NCI-H1694 (cell line): Measurements from ENCODE around the gene KCNJ12.
"Not testable (repeated sequence)": the region's sequence is repeated elsewhere in the genome, so short reads cannot be mapped to it uniquely, and the experiment has no call there.

Experiments
- DNase-seq: peaks from one replicate; lab custom pipeline; 2025; lab: John Stamatoyannopoulos, UW

Gene KCNJ12

DNA sequence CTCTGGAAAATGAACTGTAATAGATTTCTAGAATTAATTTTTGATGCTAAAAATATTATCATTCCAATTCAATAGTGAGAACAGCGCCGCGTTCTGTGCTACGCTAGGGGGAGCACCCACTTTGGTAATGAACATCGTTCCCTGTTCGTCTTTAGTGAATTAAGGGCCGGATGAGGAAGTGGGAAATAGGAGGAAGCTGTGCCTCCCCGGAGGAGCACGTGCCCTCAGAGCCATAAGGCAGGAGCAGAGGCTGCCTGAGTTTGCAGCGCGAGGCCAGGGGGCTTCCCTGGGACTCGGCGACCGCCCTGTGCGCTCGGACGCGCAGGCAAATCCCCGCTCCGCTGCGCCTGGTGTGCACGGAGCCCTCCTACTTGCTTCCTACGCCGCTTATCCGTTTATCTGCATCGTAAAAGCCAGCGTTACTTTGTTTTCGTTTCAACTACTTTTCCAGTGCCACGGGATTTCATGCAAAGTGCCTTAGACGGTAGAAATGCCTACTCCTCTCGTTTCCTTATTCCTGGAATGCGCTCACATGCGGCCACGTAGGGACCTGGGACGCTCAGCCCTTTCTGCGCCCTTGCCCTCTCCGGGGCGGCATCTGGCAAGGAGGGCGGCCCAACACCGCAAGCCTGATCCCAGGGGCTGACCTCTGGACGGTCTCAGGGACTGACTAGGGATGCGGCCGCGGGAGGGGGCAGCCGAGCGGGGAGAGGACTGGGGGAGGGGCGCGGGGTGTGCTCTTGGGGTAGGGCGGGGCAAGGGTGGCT is 76.4 kb downstream of the KCNJ12 start:
- DNase-seq: peak; percentile 76

DNA sequence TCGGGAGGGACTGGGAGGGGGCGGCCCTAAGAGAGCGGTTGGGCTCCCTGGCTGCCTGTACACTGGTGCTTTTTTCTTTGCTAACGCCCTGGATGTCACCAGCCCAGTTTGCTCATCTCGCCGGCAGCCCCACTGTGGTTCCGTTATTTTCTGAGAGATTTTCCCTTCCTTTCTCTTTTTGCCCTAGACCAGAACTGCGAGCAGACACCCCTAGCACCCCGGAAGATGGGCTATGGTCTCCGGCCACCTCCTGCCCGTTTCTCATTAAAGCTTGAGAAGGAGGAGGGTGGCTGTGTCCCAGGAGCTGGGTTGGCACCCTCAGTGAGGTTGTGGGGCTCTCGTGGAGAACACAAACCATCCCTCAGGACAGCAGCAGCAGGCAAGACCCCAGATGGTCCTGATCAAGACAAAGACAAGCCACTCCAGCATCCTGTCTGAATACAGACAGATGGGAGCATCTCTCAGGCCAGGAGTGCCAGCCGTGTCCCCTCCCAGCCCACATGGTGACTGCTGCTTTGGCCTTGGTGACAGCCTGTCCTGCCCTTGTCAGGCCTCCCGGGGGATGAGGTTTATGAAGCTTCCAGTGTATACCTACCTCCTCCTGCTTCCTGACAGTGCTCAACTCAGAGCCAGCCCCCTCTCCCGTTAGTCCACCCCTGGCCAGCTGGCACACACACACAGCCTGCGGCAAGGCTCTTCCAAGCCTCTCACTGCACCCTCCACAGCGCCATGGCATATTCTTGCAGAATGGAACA is 77.2 kb downstream of the KCNJ12 start:
- peak; percentile 62 for DNase-seq

DNA sequence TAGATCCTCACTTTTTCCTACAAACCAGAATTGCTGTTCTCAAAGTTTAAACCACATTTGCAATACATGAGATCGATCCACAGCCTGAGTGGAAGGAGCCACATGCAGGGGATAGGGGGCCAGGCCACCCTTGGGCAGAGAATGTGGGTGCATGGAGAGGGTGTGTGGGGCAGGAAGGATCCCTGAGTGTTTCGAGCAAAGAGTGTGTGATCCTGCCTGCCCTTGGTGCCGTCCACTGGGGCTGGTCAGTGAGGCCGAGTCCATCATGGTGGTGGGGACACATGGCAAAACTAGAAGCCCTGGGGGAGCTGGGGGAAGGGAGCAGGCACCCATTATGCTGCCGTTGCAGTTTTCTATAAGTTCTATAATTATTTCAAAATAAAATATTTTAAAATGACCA is 77.8 kb downstream of the KCNJ12 start:
- DNase-seq: not testable (repeated sequence)

DNA sequence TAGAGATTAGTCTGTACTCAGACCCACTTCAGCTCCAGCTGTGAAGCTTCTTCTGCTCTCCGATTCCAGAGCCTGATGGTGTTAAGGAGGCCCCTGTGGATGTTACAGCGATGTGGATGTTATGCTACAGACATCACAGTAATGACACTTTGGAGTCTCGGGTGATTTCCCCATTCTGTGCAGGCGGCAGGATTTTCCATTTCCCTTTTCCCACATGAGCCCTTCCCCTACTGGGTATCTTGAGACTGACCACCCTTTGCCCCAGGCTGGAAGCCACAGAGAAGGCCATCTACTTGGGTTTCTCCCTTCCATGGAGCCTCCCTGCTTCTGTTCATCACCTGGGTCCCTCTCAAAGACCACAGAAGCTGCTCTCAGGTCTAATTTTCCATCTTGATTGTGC is 78.3 kb downstream of the KCNJ12 start:
- DNase-seq: no peak

DNA sequence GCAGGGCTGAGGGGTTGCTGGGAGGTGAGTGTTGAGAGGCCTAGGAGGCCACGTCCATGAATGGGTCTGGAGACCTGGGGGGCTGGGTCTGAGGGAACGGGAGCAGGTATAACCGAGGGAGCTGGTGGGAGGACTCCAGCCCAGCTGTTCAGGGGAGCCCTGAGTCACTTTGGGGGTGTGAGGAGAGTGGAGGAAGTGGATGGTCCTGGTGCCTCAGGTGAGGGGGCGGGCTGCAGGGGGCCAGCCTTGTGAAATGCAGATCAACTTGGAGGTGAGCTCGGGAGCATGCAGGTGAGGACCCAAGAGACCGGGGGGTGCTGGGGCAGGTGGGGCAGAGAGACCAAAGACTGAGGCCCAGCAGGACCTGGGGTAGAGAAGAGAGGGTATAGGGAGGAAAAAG is 79.6 kb downstream of the KCNJ12 start:
- DNase-seq: no peak

DNA sequence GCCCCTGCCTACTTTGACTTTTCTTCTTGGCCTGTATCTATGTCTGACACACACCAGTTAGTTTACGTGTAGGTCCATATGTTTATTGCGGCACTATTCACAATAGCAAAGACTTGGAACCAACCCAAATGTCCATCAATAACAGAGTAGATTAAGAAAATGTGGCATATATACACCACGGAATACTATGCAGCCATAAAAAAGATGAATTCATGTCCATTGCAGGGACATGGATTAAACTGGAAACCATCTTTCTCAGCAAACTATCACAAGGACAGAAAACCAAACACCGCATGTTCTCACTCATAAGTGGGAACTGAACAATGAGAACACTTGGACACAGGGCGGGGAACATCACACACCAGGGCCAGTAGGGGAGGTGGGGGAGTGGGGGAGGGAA is 80.3 kb downstream of the KCNJ12 start:
- DNase-seq: not testable (repeated sequence)

DNA sequence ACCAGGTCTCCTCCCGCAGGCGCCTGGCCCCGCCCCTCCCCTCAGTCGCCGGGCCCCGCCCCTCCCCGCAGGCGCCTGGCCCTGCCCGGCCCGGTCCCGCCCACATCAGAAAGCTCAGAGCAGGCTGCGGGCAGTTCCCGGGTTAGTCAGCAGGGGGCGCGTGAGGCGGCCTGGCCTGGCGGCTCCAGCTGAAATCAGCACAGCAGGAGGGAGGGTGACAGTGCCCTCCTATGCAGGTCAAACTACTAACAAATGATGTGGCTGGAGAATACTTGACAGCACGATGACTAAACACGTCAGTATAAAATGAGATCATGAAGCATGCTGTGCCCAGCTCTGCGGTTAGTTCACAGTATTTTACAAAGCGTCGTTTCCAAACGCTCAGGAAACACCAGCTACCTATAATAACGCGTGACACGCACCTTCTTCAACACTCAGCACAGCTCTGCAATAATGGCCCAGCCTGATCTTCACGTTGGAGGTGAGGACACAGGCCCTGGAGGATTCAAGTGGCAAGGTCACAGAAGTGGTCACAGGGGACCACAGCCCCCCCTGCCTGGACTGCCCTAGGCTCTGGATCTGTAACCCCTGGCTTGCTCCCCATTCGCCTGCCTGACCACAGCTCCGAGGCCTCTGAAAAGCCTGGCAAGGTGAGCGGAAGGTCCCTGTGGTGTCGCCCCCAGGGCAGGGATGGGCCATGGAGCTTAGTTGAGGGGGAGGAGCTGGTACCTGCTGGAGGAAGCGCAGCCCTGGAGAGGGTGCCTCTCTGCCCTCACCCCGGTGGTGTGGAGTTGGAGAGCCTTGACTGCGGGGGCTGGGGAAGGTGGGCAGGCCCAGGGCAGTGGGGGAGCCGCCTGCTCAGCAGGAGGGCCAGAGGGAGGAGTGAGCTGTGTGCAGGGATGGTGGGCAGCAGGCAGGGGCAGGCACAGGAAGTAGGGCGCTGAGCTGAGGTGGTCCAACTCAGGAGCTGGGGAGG is 81.2 kb downstream of the KCNJ12 start:
- peak; percentile 54 for DNase-seq

DNA sequence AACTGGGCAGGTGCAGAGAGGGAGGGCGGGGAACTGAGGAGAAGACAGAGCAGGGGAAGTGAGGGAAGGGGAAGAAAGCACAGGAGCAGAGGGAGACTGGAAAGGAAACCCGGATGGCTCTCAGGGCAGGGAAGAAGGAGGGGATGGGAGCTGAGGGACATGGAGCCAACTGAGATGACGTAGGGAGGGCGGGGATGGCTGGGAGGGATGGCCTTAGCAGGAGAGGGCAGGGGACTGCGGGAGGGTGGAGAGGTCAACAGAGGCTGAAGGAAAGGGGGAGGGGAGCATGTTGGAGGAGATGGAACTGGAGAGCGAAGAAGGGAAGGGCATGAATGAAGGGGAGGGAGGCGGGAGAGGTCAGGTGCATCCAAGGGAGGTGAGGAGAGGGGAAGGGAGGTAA is 81.9 kb downstream of the KCNJ12 start:
- no peak for DNase-seq

DNA sequence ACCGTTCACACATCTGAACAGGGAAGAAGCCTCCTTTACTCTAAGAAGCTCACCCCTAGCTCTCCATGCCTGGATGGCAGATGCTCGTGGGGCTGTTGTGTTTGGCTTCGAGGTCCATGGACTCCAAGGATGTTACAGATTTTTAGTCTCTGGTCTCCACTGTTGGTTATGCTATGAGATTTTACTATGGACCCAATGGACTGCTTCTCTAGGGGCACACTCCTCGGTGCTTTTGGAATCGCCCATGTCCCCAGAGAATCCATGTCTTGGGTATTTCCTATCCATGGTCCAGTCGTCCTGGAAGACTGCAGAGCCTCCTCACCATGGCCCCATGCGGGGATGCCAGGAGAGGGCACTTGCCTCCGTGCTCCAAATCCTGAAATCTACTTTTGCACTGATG is 83.4 kb downstream of the KCNJ12 start:
- DNase-seq: no peak

DNA sequence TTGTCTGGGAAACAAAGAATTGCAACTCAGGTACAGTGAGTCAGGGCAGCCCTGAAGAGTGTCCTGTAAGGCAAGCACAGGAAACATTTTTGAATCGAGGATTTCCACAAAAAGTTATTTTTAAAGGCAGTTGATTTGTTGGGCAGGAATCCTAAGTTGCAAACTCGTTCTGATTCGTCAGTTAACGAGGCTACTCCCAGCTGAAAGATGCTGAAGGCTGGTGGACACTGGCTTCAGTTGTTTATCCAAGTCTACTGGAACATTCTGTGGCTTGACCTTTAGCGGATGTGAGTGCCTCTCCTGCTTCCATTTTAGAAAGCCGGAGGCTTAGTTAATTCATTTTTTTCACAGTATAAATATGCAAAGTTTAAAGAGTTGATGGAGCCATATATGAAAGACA is 84.2 kb downstream of the KCNJ12 start:
- DNase-seq: no peak

DNA sequence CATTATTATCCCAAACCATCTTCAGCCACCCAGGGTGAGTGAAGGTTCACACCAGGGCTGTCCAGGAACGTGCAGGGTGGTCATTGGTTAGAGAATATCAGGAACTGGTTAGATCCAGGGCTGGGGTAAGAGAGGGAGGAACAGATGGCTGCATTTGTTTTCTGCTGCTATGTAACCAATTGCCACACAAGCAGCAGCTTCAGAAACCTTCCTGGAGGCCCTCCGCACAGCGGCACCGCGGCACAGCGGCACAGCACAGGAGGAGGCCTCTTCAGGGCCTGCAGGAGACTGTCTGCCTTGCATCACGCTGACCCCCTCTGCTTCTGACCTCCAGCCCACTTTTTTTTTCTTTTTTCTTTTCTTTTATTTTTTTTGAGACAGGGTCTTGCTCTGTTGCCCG is 86.1 kb downstream of the KCNJ12 start:
- DNase-seq: no peak

DNA sequence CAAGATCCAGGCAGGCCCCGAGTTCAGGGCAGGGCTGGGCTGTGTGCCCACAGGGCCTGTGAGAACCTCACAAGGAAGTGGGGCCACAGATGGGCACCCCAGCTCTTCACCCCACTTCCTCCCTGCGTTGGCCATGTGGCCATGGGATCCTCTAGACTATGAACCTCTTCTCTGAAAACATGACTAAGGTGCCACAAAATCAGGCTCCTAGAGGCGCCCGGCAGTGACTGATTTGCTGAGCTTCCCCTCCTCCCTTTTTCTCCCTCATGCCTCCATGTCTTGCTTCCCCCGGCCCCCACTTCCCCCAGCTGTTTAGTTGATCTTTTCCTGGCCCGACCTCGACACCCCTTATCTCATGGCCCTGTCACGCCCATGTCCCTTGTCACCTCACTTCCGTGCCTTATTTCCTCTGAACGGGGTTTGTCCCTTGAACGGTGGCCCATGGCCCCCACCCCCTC is 87.1 kb downstream of the KCNJ12 start:
- DNase-seq: no peak

DNA sequence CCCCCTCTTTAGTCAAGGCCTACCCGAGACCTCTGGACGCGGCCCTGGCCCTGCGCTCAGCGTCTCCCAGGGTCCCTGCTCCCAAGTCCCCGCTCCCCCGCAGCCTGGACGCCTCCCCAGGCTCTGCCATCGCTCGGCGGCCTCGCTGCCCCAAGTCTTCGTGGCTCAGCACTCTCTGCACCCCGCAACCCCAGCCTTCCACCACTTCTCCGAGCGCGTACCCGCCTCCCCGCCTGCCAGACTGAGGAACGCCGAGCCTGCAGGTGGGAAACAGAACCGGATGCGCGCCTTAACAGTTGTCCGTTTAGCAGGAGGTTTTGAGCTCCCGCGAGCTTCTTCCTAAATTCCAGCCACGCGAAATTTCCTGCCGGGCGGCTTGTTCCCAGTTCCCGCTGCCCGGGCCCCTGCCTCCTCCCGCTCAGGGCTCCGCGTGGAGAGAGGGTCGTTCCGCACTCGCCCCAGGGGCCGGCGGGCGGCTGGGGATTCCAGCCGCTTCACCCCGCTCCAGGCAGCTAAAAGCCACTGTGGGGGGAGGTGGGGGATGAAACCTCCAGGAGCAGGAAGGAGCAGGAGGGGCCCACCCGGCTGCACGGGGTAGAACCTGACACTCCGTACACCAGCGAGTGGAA is 87.7 kb downstream of the KCNJ12 start:
- DNase-seq: no peak

DNA sequence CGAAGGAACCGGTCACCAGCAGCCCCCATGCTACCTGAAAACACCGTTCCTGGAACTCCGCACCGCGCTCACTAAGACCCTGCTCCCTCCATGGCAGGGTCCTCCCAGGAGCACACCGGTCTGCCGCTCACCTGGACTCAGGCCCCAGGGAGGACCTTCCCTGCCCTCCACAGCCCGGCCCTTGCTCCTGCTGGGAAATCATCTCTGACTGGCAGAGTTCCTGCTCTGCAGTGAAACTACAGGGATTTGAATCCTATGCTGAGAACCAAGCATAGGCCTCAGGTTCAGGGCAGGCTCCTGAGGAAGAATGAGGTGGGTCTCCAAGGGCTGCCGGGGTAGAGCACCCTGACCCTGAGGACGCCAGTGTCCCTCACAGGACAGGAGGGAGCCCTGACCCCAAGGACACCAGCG is 88.5 kb downstream of the KCNJ12 start:
- DNase-seq: no peak

DNA sequence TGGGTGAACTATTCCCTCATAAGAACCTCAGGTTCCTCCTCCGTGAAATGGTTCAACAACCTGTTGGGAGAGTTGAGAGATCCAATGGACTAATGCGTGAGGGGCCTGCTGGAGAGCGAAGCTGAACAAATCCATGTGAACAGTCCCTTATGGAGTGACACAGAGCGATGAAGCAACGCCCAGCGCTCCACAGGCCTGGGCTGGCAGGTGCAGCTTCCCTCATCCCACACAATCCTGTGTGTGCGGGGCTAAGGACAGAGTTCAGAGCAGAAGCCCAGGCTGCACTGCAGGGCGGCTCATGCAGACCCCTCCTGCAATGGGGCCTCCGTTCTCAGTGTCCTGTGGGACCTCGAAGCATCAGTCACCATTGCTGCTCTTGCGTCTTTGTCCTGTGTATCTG is 90.4 kb downstream of the KCNJ12 start:
- no peak for DNase-seq

DNA sequence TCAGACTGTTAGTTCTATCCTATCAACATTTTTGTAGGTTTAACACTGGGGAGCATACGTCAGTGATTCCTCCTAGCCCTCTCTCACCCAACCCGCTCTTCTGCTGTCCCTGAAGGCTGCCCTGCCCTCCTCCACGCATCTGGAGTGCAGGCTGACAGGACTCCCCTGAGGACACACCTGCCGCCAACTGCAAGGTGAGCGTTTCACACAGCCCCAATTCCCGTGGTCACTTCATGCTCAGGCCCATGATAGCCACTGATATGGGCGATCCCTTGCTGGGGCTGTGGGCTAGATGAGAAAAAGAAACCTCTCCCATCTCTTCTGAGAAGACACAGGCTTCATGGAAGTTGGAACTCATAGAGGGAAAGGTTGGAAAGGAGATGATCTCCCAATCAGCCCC is 91.0 kb downstream of the KCNJ12 start:
- no peak for DNase-seq

DNA sequence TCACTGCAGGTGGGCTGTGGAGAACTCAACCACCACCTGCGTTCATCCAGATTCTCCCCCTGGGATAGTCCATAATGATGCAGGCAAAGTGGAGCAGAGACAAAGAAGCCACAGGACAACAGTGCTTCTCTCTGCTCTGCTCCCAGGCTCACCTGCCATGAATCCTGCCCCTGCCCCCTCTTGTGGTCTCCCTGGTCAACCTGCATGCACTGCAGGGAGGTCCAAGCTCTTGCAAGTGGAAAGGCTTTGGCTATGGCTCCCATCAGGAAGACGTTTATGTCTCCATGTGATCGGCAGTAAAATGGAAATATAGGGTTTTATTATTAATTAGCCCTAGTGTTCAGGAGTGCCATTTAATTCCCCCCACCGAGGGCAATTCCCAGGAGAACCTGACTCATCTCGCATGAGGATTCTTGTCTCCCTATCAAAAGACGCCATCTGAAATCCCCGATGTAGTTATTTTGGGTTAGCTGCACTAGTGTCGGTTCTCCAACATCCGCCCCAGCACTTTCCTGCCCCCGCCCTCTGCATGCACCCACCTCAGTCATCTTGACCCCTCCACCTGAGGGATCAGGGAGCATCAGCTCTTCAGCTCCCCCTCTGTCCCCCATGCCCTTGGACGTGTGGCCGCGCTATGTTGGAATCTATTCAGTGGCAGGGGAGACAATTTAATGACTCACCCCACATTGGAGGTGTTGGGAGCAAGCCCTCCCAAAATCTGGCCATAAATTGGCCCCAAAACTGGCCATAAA is 91.8 kb downstream of the KCNJ12 start:
- DNase-seq: no peak
